Activated CD4-positive, alpha-beta T cell treated with anti-CD3 and anti-CD28 coated beads for 48 hours (primary cell): ENCODE measurements around the gene ARMC2.
"Not testable (repeated sequence)": the region's sequence is repeated elsewhere in the genome, so short reads cannot be mapped to it uniquely, and the experiment has no call there.

Experiments used
- DNase-seq: peaks from one replicate; pipeline ENCODE4 v3.0.0-alpha.2; 2020

Gene ARMC2

GRCh38 chr6:108835218-108835850 lies 12.9 kb upstream of the ARMC2 start:
- DNase-seq, result peak; percentile 89

DNA sequence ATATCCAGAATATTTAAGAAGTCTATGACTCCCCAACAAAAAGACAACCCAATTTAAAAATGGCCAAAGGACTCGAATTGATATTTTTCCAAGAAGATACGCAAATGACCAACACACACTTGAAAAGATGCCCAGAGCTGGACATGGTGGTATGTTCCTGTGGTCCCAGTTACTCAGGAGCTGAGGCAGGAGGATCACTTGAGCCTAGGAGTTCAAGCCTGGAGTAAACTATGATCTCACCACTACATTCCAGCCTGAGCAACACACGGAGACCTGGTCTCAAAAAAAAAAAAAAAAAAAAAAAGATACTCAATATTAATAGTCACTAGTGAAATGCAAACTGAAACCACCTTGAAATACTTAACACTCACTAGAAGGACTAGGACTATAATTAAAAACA lies 12.2 kb upstream of the ARMC2 start:
- DNase-seq, result no peak

DNA sequence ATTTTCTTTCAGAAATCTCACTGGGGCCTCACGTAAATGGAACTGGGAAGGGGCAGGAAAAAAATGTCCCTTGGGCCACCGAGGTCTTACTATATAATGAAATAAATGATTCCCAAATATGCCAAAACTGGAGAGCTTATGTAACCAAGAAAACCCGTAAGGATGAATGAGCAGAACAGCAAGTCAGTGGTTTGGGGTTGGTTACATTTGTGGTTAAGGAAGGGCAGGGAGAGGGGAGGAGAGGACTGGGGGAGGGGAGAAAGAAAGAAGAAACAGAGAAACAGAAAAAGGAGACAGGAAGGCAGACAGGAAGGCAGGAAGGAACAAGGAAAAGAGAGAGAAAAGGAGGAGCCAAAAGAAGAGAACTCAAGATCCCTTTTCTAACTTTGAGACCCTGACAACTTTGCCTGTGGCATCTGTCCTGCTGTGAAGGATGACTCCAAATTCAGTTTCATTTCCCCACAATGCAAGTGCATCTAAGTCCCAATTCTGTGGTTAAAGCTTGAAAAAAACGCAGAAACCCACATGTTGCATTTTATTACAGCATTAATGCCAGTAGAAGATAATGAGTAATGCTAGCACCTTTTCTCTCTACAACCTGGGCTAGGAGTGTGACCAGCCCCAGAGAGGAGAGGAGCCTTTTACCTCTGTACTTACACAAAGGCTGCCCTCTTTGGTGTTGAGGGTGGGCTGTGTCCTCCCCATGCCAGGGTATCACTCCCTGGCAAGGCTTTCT lies 10.8 kb upstream of the ARMC2 start:
- no peak for DNase-seq

GRCh38 chr6:108838101-108838717 lies 10.0 kb upstream of the ARMC2 start:
- DNase-seq, result no peak

DNA sequence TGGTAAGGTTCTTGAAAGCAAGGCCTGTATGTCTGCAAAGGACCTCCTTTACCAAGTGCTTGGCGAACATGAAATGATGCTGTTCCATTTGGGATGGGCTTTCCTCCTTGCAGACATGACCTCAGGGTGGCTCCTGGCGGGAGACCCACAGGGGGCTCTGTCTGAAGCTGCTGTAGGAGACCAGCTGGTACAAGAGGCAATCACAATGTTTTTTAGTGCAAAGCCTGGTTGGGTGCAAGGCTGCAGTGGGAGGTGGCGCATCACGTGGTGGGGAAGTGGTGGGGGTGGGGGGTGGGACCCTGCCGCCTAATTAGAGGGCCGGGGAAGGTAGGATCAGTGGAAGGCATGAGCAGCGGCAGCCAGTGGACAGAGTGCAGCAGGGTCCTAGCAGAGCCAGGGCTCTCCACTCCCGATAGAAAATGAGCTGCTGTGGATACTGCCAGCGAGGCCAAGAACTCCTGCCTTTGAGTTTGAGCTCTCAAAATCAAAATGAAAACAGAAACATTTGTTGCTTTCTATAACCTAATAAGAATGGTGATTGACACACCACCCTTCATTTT lies 9.1 kb upstream of the ARMC2 start:
- DNase-seq, result no peak

GRCh38 chr6:108840919-108841318 lies 7.3 kb upstream of the ARMC2 start:
- no peak for DNase-seq

DNA sequence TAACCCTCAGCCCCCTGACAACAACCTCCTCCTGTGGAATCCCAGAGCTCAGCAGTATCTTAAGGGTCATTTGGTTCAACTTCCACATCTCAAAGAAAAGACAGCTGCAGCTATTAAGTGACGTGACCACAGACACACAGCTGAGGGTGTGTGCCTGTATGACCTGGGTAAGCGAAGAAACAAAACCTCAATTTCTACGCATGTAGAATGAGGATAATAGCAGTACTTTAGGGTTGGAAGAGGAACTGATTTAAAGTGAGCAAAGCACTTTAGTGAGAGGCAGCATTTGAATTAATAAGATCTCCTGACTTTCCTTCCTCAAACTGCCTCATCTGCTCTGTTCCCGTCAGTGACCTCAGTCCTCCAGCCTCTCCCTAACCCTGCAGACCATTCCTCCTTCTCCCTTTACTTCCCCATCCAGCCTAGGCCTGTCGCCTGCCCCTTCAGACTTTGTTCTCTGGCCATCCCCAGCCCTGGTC lies 6.8 kb upstream of the ARMC2 start:
- no peak for DNase-seq

DNA sequence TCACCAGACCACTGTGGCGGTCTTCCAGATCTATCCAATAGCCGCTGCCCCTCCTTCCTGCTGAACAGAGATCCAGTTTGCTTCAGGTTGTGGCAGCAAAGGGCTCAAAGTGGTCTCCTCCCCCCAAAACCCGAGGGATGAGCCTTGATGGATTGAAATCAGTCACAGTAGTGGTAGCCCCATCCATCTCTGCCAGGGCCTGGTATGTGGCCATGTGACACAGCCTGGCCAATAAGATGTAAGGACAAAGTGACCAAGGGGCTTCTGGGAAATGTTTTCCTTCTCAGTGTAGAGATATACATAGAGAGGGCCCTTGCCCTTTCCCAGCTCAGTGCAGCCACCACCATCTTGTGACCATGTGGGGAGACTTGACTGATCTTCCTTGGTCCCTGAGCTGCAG lies 4.1 kb upstream of the ARMC2 start:
- no peak for DNase-seq

- DNase-seq, result no peak
Measured at GRCh38 chr6:108845145-108845544, 3.1 kb upstream of the ARMC2 start.

- DNase-seq, result no peak
Measured at GRCh38 chr6:108846101-108846500, 2.1 kb upstream of the ARMC2 start.

DNA sequence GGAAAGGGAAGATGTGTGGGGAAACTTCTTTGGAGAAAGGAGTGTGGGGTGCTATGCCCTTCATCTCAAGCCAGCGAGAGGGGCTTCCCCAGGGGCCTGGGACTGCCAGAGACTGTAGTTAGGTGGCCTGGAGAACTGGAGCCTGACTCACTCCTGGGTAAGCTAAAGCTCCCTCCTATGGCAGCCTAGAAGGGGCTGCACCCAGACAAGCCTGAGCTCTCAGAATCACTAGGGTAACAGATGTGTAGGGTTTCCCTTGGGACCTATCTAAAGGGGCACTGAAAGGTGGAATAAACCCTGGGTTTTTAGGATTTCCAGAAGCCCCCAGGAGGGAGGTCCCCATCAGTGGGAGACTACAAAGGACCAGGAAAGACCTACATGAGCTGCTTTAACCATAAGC lies 1.6 kb upstream of the ARMC2 start:
- peak; percentile 22 for DNase-seq

- no peak for DNase-seq
Measured at GRCh38 chr6:108847738-108848115, 495 bp upstream of the ARMC2 start.

DNA sequence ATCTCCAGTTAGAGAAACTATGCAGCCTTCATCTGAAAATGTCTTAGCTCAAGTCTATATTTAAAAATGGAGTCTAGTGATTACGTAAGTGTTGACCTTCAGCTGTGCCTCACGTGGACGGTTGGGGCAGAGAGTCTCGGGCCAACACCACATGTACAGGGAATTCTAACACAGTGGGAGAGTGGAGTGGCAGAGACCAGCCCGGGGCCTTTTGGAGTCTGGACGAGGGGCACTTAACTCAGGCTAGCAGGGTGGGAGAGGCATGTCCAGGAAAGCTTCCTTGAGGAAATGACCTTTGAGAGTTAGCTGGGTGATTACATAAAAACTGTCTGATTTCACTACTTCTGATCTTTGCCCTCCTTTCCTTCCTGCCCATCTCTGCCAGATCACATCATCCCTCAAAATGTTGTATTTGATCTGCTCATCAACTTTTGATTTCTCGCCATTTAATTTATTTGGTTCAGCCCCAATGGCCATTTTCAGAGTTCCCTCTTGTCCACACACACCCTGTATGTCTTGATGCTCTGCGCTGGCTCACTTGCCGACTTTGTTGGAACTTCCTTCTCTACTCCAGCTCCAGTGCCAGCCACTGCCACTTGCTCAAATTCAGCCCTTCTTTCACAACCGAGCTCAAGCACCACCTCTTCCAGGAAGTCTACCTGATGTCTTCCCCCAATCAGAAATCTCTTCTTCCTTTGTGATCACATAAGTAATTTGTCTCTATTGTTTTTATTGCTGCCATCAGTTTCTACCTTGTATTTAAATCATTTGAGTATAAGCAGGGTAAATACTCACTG lies 2.6 kb downstream of the ARMC2 start:
- DNase-seq, result no peak

- DNase-seq, result no peak
Measured at GRCh38 chr6:108851756-108852155, 3.5 kb downstream of the ARMC2 start.

DNA sequence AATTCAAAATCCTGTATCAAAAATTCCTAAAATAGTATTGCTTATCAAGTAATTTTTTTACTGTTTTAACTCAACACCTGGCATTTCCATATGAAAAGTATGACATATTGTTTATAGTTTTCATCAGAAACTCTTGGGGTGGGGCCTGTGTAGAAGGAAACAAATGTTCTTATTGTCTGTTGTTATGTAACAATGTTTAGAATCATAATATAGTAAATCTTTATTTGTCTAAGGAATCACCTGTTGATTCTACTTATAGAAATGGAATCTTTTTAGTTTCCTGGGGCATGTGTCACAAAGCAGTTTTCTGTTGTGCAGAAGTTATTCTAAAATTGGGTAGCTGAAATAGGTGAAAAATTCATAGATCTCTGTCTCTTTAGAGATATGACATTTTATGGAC lies 4.9 kb downstream of the ARMC2 start:
- DNase-seq, result no peak

DNA sequence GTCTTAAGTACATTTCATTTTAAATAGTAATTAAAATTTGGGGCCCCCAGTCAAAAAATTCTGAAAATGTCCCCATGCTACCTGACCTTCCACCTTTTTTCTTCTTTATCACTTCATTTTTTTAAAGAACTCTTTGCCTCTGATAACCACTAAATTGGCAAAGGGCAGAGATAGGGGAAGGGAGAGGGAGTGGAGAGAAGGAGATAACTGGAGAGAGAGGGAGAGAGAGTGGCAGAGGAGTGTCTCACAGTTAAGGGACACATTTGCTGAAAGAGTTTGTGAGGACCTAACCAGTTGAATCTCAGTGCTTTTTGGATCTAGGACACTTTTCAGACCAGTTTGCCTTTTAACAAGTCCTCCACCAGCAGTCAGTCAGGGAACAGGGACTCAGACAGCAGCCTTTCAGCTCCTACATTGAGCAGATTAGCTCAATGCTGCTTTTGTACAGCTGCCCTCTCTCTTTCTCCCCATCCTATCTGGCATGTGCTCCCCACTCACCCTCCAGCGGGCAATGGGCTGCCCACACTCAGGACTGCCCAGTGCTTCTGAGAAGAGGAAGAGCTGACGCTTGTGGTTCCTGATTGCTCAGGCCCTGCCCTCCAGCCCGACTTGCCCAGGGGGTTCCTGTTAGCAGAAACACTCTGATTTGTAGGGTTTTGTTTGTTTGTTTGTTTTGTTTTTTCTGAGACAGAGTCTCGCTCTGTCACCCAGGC lies 14.4 kb downstream of the ARMC2 start:
- DNase-seq, result no peak

DNA sequence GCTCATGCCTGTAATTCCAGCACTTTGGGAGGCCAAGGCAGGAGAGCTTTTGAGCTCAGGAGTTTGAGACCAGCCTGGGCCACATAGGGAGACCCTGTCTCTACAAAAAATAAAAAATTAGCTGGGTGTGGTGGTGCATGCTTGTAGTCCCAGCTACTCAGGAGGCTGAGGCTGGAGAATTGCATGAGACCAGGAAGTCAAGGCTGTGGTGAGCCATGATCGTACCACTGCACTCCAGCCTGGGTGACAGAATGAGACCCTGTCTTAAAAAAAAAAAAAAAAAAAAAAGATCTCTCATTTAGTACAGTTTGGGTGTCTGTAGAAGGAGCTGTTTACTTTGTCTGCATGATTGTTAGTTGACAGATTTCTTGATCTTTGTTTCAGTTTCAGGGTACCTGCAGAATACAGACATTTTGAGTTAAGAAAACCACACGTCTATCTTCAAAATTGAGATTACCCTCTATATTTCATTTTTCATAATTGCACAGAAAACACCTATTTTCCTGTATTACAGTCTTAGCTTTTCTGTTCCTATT lies 17.6 kb downstream of the ARMC2 start:
- DNase-seq, result not testable (repeated sequence)

- no peak for DNase-seq
Measured at GRCh38 chr6:108866798-108867197, 18.6 kb downstream of the ARMC2 start.

GRCh38 chr6:108868647-108869046 lies 20.4 kb downstream of the ARMC2 start:
- no peak for DNase-seq

DNA sequence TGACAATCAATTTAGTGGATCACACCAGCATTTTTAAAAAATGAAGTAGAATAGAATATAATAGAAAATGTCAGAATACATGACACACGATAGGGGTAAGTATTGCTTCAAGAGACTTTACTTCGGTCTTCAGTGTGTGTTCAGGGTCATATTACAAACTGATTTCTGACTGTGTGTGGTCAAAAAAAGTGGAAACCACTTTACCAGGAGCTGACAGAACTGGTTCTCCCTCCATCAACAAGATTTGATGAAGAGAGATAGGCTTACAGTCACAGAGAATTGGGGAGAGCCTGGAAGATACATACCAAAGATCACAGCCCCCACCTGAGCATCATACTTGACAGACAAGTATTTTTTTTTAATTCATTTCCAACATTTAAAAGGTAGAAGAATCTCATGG lies 21.7 kb downstream of the ARMC2 start:
- no peak for DNase-seq

DNA sequence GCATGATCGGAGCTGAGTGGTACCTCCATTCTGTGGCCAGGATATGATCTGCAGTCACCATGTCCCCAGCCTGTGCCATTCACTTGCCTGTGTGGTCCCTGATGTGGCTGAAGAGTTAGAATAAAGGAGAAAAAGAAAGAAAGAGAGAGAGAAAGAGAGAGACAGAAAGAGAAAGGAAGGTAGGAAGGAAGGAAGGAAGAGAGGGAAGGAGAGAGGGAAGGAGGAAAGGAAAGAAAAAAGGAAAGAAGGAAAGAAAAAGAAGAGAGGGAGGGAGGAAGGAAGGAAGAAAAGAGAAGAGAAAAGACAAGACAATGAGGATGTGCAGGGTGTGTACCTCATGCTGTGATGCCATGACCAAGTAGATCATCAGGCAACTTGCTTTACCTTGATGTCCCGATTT lies 22.1 kb downstream of the ARMC2 start:
- DNase-seq, result no peak

GRCh38 chr6:108872141-108872557 lies 23.9 kb downstream of the ARMC2 start:
- DNase-seq, result no peak
